ENCODE measurements around the gene NADK.

NADK gene

DNA sequence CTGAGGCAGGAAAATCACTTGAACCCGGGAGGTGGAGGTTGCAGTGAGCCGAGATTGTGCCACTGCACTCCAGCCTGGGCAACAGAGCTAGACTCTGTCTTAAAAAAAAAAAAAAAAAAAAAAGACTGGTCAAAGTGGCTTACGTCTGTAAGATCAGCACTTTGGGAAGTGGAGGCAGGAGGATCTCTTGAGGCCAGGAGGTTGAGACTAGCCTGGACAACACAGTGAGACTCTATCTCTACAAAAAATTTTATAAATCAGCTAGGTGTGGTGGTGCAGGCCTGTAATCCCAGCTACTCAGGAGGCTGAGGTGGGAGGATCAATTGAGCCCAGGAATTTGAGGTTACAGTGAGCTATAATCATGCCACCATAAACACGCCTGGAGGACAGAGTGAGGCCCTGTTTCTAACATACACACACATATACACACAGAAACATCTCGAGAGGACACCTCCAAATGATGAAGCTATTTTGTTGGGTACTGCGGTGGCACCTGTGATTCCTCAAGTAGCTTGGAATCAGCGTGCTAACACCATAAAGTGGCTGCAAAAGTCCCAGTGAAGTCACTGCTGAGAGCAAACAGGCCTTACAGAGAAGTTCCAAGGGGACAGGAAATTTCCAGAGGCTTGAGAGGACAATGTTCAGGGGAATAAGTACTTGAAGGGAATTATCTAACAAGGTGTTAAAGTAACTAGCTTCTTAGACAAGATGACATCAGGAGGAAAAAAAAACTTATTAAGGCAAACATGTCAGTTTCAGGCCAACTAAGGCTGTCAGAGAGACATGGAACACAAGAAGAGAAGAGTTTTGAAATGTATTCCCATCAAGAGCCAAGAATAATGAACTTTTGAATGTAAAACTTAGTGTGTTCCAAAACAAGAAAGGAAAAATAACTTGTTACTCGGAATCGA, 1.3 kb downstream of the NADK start:
- Histone ChIP-seq H3K27me3 (ENCODE audit: low read depth, low read length) (no peaks in the 10 kb centered on the region), H3K9me3 (ENCODE audit: control insufficient read depth in 1 of 2, low read length in 2 of 2) (no peaks in the 10 kb centered on the region), H3K27ac (ENCODE audit: low read length) (peak overlapping the region; percentile 68), H3K36me3 (ENCODE audit: control insufficient read depth in 1 of 2, insufficient read depth in 2 of 2, low read length in 2 of 2) (peaks cover 0 to 8% of the 10 kb centered on the region in 2 donors), H3K4me3 (ENCODE audit: low read depth in 1 of 2, low read length in 2 of 2) (peak overlapping the region; percentile 73 to 89), H3K4me1 (ENCODE audit: control insufficient read depth in 1 of 2, insufficient read depth in 2 of 2, low read length in 2 of 2) (peaks cover 36 to 44% of the 10 kb centered on the region in 2 donors)

DNA sequence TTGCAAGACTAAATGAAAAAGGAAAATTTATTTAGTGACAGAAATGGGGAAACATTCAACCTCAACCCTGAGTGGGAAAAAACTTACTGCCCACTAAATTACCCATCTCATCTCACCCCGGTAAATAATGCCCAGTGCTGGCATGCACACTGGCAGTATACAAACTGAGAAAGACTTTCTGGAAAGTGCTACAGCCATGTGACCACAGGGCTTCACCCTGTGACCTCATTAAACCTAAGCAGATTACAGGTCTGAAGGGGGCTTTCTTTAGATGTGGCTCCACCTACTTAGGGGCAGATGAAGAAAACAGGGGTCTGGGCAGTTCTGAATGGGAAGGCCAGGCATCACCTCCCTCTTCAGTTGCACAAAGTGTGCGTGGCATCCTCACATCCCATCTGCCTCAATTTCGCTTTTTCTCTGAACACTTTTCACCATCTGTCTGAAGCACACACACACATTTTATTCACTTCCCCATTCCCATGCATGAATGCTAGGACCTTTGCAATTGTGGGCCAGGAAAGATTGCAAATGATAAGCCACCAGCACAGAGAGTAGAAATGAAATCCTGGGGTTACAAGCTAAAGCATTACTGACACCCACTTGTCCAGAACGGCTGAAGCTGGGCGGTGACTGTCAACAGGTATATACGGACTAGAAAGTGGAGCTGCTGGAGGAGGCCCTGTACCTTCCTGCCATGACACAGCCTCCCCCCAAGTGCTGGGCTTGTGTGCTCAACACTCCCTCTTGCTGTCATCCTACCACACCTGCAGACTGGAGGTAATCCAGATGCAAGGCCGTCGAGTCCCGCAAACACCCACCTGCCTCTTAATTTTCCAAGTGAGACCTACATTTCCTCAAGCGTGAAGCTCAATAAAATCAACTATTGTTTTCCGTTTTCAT, 2.7 kb downstream of the NADK start:
- Histone ChIP-seq H3K36me3 (ENCODE audit: control insufficient read depth in 1 of 2, insufficient read depth in 2 of 2, low read length in 2 of 2) (peaks cover 4 to 17% of the 10 kb centered on the region in 2 donors), H3K9me3 (ENCODE audit: control insufficient read depth in 1 of 2, low read length in 2 of 2) (peaks cover 0 to 6% of the 10 kb centered on the region in 2 donors), H3K4me3 (ENCODE audit: low read depth in 1 of 2, low read length in 2 of 2) (no peak overlapping the region), H3K27ac (ENCODE audit: low read length) (peak overlapping the region; percentile 33), H3K4me1 (ENCODE audit: control insufficient read depth in 1 of 2, insufficient read depth in 2 of 2, low read length in 2 of 2) (peaks cover 26 to 32% of the 10 kb centered on the region in 2 donors), H3K27me3 (ENCODE audit: low read depth, low read length) (no peaks in the 10 kb centered on the region)

DNA sequence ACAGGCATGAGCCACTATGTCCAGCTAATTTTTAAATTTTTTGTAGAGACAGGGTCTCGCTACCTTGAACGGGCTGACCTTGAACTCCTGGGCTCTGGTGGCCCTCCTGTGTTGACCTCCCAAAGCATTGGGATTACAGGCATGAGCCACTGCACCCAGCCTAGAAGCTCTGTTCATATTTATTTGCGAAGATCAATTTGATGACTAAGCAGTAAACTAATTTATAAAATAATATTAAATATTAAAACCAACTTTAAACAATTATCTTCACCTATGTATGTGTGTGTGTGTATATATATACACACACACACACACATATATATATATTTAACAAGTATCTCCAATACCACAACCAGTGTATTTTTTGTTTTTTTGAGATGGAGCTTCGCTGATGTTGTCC, 4.4 kb downstream of the NADK start:
- peaks cover 17 to 30% of the 10 kb centered on the region in 2 donors for H3K4me1 ChIP-seq (ENCODE audit: control insufficient read depth in 1 of 2, insufficient read depth in 2 of 2, low read length in 2 of 2)
- no peak overlapping the region for H3K4me3 ChIP-seq (ENCODE audit: low read depth in 1 of 2, low read length in 2 of 2)
- H3K36me3 ChIP-seq (ENCODE audit: control insufficient read depth in 1 of 2, insufficient read depth in 2 of 2, low read length in 2 of 2), result peaks cover 4 to 17% of the 10 kb centered on the region in 2 donors
- H3K27ac ChIP-seq (ENCODE audit: low read length), result no peak overlapping the region
- H3K27me3 ChIP-seq (ENCODE audit: low read depth, low read length), result no peaks in the 10 kb centered on the region
- peaks cover 0 to 11% of the 10 kb centered on the region in 2 donors for H3K9me3 ChIP-seq (ENCODE audit: control insufficient read depth in 1 of 2, low read length in 2 of 2)

DNA sequence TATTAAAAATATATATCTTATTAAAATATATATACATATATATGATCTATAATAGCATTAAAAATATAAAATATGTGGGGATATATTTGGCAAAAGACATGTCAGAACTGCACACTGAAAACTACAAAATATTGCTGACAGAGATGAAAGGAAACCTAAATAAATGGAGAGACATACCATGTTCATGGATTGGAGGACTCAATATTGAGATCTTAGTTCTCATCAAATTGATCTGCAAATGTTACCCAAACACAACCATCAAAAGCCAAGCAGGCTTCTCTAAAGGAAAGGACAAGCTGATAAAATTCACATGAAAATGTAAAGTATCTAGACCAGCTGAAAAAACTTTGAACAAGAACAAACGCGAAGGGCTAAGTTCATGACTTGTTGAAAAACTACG, 7.2 kb downstream of the NADK start:
- Histone ChIP-seq H3K27ac (ENCODE audit: low read length) (no peak overlapping the region), H3K27me3 (ENCODE audit: low read depth, low read length) (no peaks in the 10 kb centered on the region), H3K9me3 (ENCODE audit: control insufficient read depth in 1 of 2, low read length in 2 of 2) (peaks cover 0 to 11% of the 10 kb centered on the region in 2 donors), H3K4me3 (ENCODE audit: low read depth in 1 of 2, low read length in 2 of 2) (no peak overlapping the region), H3K36me3 (ENCODE audit: control insufficient read depth in 1 of 2, insufficient read depth in 2 of 2, low read length in 2 of 2) (peaks cover 7 to 23% of the 10 kb centered on the region in 2 donors), H3K4me1 (ENCODE audit: control insufficient read depth in 1 of 2, insufficient read depth in 2 of 2, low read length in 2 of 2) (peaks cover 10 to 15% of the 10 kb centered on the region in 2 donors)

DNA sequence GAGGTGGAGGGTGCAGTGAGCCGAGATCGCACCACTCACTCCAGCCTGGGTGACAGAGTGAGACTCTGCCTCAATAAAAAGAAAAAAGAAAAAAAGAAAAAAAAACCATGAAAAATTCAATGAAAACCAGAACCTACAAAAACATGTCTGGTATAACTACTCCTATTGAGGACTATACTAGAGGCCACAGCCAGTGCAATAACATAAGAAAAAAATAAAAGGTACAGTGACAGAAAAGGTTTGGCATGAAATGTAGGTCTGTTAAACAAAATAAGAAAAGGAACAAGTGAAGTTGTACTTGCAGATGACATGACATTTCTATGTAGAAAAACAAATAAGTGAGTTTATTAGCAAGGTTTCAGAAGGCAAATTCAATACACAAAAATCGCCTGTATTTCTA, 8.2 kb downstream of the NADK start:
- H3K4me1 ChIP-seq (ENCODE audit: control insufficient read depth in 1 of 2, insufficient read depth in 2 of 2, low read length in 2 of 2), result peaks cover 0 to 5% of the 10 kb centered on the region in 2 donors
- no peak overlapping the region for H3K4me3 ChIP-seq (ENCODE audit: low read depth in 1 of 2, low read length in 2 of 2)
- H3K27ac ChIP-seq (ENCODE audit: low read length), result no peak overlapping the region
- H3K36me3 ChIP-seq (ENCODE audit: control insufficient read depth in 1 of 2, insufficient read depth in 2 of 2, low read length in 2 of 2), result peaks cover 7 to 23% of the 10 kb centered on the region in 2 donors
- peaks cover 0 to 11% of the 10 kb centered on the region in 2 donors for H3K9me3 ChIP-seq (ENCODE audit: control insufficient read depth in 1 of 2, low read length in 2 of 2)
- H3K27me3 ChIP-seq (ENCODE audit: low read depth, low read length), result no peaks in the 10 kb centered on the region

DNA sequence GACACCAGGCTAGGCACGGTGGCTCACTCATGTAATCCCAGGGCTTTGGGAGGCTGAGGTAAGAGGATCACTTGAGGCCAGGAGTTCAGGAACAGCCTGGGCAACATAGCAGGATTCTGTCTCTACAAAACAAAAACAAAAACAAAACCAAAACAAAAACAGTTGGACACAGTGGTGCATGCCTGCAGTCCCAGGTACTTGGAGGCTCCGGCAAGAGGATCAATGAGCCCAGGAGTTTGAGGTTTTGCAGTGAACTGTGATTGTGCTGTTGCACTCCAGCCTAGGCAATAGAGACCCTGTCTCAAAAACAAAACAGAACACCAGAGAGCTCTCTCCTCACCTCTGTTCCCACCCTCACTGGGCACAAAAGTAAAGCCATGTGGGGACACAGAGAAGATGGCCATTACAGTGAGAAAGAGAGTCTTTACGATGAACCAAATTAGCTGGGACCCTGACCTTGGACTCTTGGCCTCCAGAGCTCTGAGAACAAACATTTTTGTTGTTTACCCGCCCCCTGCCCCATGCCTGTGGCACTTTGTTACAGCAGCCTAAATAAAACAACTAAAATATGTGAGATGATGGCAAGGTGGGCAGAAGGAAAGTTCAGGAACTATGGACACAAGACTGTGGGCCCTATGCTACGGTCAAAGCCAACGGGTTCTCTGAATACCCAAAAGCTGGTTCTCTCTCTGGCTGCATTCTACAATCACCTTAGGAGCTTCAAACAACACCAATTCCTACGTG, 9.8 kb downstream of the NADK start:
- no peaks in the 10 kb centered on the region for H3K27me3 ChIP-seq (ENCODE audit: low read depth, low read length)
- H3K4me1 ChIP-seq (ENCODE audit: control insufficient read depth in 1 of 2, insufficient read depth in 2 of 2, low read length in 2 of 2), result no peaks in the 10 kb centered on the region
- H3K36me3 ChIP-seq (ENCODE audit: control insufficient read depth in 1 of 2, insufficient read depth in 2 of 2, low read length in 2 of 2), result peaks cover 14 to 37% of the 10 kb centered on the region in 2 donors
- no peak overlapping the region for H3K27ac ChIP-seq (ENCODE audit: low read length)
- peaks cover 0 to 11% of the 10 kb centered on the region in 2 donors for H3K9me3 ChIP-seq (ENCODE audit: control insufficient read depth in 1 of 2, low read length in 2 of 2)
- no peak overlapping the region for H3K4me3 ChIP-seq (ENCODE audit: low read depth in 1 of 2, low read length in 2 of 2)

DNA sequence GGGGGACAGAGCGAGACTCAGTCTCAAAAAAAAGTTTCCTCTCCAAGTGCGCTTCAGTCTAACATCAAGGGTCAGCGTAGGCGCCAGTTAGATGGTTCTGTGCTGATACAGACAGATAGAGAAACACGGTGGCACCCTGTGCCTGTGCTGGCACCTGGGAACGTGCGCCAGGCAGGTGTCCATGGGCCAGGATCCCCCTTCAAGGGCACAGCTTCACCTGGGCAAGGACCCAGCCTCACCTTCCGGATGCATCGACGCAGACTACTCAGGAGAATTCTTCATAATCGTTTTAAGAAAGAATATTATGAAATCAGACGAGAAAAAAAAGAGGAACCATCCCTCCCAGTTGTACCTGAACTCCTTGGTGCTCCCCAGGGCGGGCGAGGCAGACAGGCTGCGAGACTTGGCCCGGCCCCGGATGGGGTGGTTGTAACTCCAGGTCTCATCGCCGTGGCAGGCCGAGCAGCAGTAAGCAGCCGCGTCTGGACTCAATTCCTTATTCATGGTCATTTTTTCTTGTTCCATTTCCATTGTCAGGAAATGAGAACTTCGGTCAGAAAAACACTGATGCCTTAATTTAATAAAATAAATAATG, 13.3 kb downstream of the NADK start:
- peaks cover 14 to 41% of the 10 kb centered on the region in 2 donors for H3K36me3 ChIP-seq (ENCODE audit: control insufficient read depth in 1 of 2, insufficient read depth in 2 of 2, low read length in 2 of 2)
- peaks cover 0 to 1% of the 10 kb centered on the region in 2 donors for H3K9me3 ChIP-seq (ENCODE audit: control insufficient read depth in 1 of 2, low read length in 2 of 2)
- H3K27ac ChIP-seq (ENCODE audit: low read length), result no peak overlapping the region
- no peaks in the 10 kb centered on the region for H3K4me1 ChIP-seq (ENCODE audit: control insufficient read depth in 1 of 2, insufficient read depth in 2 of 2, low read length in 2 of 2)
- H3K4me3 ChIP-seq (ENCODE audit: low read depth in 1 of 2, low read length in 2 of 2), result no peak overlapping the region
- no peaks in the 10 kb centered on the region for H3K27me3 ChIP-seq (ENCODE audit: low read depth, low read length)

DNA sequence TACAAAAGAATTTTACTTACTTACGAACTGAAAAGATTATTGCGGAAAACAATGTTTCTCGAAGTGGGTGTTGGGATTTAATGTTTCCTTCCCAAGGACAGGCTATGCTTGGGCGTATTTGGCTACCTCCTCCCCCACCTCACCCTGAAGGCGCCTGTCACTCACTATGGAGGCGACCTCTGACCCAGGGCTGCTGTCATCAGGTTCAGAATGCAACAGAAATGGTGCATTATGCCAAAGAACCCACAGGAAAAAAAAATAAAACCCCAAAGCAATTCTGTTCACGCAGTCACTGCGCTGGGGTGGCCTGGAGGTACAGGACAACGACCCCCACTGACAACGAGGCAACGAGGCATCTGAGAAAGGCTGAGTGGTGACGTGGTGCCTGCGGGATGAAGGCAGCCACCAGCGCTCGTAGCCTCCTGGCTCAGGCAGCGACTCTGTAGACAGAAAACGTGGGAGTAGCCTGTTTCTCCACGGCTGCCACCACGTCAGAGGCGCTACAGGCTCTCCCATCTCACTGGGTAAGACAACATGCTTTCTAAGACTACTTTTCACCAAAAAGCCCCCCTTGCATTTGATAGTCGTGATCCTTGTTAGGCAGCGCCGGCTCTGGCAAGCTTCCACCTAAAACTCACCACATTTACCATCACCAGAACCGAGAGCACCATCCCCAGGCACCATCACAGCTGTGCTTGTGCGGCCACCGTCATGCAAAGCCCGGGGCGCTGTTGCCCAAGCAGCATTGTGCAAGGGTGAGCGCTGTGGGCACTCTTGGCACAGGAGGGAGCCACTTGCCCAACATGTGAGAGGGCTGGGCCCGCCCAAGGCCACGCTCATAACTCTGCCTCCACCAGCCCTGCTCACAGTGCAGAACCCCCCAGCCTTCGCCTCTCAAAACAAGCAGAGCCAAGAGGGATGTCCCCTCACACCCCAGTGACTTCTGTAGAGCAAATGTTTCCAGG, 14.3 kb downstream of the NADK start:
- H3K4me1 ChIP-seq (ENCODE audit: control insufficient read depth in 1 of 2, insufficient read depth in 2 of 2, low read length in 2 of 2), result no peaks in the 10 kb centered on the region
- no peaks in the 10 kb centered on the region for H3K9me3 ChIP-seq (ENCODE audit: control insufficient read depth in 1 of 2, low read length in 2 of 2)
- no peak overlapping the region for H3K27ac ChIP-seq (ENCODE audit: low read length)
- peaks cover 14 to 51% of the 10 kb centered on the region in 2 donors for H3K36me3 ChIP-seq (ENCODE audit: control insufficient read depth in 1 of 2, insufficient read depth in 2 of 2, low read length in 2 of 2)
- no peak overlapping the region for H3K4me3 ChIP-seq (ENCODE audit: low read depth in 1 of 2, low read length in 2 of 2)
- no peaks in the 10 kb centered on the region for H3K27me3 ChIP-seq (ENCODE audit: low read depth, low read length)

DNA sequence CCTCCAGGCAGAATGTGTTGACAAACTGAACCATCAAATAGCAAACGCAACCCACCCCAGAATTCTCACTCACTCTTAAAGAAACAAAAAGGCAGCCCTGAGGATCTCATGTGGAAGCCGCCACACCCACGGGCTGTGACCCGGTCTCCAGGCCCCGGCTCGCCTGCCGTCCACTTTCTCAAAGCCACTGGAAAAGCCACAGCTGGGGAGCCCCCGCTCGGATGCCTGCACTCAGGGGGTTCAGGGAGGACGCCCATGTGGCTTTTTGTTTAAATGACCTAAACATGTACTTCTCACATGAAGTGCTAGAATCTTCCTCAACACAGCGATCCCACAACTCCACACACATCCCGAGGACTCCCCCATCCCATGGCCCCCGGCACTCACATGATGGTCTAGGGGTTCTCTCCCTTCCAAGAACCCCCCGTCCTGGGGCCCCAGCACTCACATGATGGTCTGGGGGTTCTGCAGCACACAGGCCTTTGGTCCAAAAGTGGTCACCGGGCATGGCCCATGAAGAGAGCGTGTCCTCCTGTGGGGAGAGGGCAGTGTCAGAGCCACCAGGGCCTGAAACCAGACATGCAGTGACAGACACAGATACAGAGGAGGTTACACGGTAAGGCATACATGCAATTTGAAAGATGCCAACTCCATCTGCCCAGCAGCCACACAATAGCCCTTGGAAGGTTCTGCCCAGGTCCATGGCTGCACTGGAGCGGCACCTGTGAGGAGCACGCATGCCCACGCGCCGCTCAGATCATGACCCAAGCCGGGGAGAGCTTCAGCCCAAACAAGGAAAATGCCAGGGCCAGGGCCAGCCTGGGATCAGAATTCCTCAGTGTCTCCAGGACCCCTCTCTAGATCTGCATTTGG, 16.5 kb downstream of the NADK start:
- H3K27ac ChIP-seq (ENCODE audit: low read length), result no peak overlapping the region
- H3K4me1 ChIP-seq (ENCODE audit: control insufficient read depth in 1 of 2, insufficient read depth in 2 of 2, low read length in 2 of 2), result no peaks in the 10 kb centered on the region
- no peak overlapping the region for H3K4me3 ChIP-seq (ENCODE audit: low read depth in 1 of 2, low read length in 2 of 2)
- H3K36me3 ChIP-seq (ENCODE audit: control insufficient read depth in 1 of 2, insufficient read depth in 2 of 2, low read length in 2 of 2), result peaks cover 11 to 54% of the 10 kb centered on the region in 2 donors
- no peaks in the 10 kb centered on the region for H3K27me3 ChIP-seq (ENCODE audit: low read depth, low read length)
- no peaks in the 10 kb centered on the region for H3K9me3 ChIP-seq (ENCODE audit: control insufficient read depth in 1 of 2, low read length in 2 of 2)
